ENCODE results near the gene CCNY.

CCNY gene

DNA sequence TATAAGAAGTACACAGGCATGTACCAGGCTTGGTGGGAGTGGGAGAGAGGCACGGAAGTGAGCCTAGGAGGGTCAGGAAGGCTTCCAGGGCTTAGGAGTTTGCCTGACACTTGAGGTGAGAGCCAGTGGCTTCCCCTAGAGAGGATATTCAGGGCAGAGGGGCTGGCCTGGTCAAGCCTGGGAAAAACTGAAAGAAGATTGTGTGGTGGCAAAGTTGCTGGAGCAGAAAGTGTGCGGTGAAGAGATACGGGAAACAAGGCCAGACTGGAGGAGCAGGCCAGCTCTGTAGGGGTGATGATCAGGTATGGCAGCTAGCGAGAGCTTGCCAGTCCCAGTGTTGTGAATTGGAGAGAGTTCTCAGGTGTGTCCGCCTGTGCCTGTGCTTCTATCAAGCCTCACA is 129.9 kb downstream of the CCNY start:
- Mint-ChIP-seq H3K9me3 (no peaks in the 10 kb centered on the region), H3K27me3 (no peaks in the 10 kb centered on the region), H3K4me1 (peaks cover 33 to 35% of the 10 kb centered on the region in 2 donors), H3K4me3 (no peak overlapping the region), H3K27ac (no peak overlapping the region), H3K36me3 (no peaks in the 10 kb centered on the region)
- ATAC-seq (replicated peaks) (no peak), DNase-seq (no peak)

DNA sequence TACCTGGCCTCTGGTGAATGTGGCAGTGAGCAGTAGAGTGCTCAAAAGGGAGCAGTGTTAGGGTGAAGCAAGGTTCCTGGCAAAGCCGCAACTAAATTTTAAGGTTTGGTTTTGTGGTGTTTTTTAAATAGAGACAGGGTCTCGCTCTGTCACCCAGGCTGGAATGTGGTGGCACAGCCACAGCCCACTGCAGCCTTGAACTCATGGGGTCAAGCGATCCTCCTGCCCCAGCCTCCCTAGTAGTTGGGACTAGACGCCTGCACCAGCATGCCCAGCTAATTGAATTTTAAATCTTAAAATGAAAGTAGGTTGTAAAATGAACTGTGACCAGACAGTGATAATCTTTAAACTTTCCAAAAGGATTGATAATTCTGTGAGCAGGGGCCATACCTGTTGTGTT is 130.4 kb downstream of the CCNY start:
- H3K4me3 Mint-ChIP-seq = no peak overlapping the region
- ATAC-seq (replicated peaks) = no peak

DNA sequence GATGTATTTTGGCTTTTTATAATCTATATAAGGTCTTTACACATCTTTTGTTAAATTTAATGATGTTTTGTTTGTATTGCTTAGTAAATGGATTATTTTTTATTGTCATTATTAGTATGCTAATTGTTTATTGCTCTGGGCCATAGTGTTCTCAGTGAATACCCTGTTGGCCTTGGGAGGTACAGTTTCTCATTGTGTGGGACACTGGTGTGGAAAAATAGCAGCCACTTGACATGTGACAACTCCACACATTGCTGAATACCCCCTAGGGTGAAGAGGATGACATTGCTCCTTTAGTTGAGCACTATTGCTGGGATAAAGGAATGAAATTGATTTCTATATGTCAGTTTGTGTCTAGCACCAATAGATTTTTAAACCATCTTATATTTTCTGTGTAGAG is 130.9 kb downstream of the CCNY start:
- DNase-seq (no peak), ATAC-seq (replicated peaks) (no peak)
- H3K27ac Mint-ChIP-seq = no peak overlapping the region
- no peaks in the 10 kb centered on the region for H3K9me3 Mint-ChIP-seq
- H3K27me3 Mint-ChIP-seq = no peaks in the 10 kb centered on the region
- H3K4me1 Mint-ChIP-seq = peaks cover 30 to 37% of the 10 kb centered on the region in 2 donors
- H3K4me3 Mint-ChIP-seq = no peak overlapping the region
- no peaks in the 10 kb centered on the region for H3K36me3 Mint-ChIP-seq

More for the DNA sequence above, 130.4 kb downstream of the CCNY start:
- no peak for DNase-seq
- Mint-ChIP-seq H3K4me1 (peaks cover 33 to 37% of the 10 kb centered on the region in 2 donors), H3K36me3 (no peaks in the 10 kb centered on the region), H3K27ac (no peak overlapping the region), H3K9me3 (no peaks in the 10 kb centered on the region), H3K27me3 (no peaks in the 10 kb centered on the region)

DNA sequence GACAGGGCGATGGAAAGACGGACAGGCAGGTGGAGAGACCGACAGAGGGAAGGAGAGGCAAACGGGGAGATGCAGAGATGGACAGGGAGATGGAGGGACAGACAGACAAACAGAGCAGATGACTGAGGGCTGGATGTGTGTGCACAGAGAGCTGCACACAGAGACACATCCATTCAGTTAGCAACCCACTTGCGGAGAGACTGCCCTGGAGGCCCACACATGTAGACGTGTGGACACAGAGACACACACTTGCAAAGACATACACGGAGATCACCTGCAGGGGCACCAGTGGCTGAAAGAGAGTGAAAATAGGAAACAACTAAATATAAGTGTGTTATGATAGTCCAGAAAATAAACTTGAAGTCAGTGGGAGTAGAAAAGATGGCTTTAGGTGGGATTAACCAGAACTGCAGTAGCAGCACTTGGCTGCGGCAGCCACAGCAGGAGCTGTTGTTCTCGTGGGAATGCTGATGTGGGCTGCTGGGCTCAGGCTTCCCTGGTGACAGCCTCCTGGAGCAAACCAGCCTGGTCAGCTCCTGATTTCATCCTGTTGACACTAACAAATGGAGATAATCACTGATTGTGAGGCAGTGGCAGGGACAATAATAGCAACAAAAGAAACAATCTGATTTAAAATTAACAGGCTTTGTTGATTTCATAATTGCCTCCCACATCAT is 134.1 kb downstream of the CCNY start:
- no peak for ATAC-seq (replicated peaks)
- Mint-ChIP-seq H3K4me1 (peaks cover 19 to 41% of the 10 kb centered on the region in 2 donors), H3K27me3 (no peaks in the 10 kb centered on the region), H3K27ac (peak overlapping the region; percentile 3), H3K9me3 (no peaks in the 10 kb centered on the region), H3K4me3 (no peak overlapping the region), H3K36me3 (peaks cover 4% of the 10 kb centered on the region in 2 donors)
- DNase-seq = no peak

DNA sequence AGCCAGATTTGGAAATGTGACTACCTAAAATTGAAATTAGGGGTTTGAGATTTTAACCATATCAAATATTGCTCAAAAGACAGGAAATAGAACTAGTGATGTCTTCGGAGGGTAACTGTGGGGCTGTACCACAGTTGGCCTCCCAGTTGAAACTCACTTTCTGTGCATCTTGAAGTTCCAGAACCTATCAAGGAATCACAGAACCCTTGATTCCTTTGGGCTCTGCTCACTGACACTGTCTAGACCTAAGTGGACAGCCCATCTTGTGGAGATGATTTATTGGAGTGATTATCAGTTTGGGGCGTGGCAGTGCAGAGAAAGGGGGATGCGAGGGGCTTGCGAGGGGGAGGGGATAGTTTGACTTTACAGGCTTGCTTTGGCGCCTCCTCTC is 134.6 kb downstream of the CCNY start:
- H3K36me3 Mint-ChIP-seq = peaks cover 4% of the 10 kb centered on the region in 2 donors
- ATAC-seq (replicated peaks) = no peak
- no peak for DNase-seq
- H3K27me3 Mint-ChIP-seq = no peaks in the 10 kb centered on the region
- H3K27ac Mint-ChIP-seq = no peak overlapping the region
- H3K9me3 Mint-ChIP-seq = no peaks in the 10 kb centered on the region
- H3K4me3 Mint-ChIP-seq = no peak overlapping the region
- peaks cover 19 to 41% of the 10 kb centered on the region in 2 donors for H3K4me1 Mint-ChIP-seq

DNA sequence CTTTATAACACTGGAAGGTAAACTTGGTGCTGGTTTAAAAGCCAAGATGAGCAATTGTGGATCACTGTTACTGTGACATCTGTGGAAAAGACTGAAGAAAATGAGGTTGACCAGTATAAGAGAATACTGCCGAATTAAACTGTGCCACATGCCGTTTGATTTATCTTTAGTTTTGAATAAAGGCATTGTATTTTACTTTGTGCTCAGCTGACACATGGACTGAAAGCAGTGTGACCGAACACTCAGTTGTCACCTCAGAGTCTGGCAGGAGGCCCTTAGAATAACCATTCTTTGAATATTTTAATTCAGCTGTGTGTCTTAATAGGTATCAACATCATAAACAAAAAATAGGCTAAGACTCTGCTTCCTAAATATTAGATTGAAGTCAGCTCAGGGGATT is 135.1 kb downstream of the CCNY start:
- no peaks in the 10 kb centered on the region for H3K27me3 Mint-ChIP-seq
- H3K27ac Mint-ChIP-seq = no peak overlapping the region
- DNase-seq (no peak), ATAC-seq (replicated peaks) (no peak)
- peaks cover 4% of the 10 kb centered on the region in 2 donors for H3K36me3 Mint-ChIP-seq
- no peaks in the 10 kb centered on the region for H3K9me3 Mint-ChIP-seq
- H3K4me1 Mint-ChIP-seq = peaks cover 19 to 41% of the 10 kb centered on the region in 2 donors
- H3K4me3 Mint-ChIP-seq = no peak overlapping the region

DNA sequence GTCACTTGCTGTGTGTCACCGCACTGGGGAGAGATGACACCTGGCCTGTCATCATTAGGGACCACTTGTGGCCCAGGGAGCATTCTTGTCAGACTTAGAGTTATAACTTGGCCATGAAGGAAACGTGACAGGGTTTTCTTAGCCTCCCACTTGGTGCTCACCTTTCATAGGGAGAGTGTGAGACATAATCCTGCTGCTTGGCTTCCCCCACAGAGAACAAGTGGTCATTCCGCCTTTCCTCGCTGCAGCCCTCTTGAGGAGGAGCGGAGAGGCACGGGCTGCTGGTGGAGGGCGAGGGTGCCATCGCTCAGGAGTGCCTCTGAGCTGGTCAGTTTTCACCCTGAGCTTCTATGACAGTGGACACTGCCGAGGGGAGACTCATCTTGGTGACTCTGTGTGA is 143.8 kb downstream of the CCNY start:
- Mint-ChIP-seq H3K27me3 (no peaks in the 10 kb centered on the region), H3K4me3 (no peak overlapping the region), H3K4me1 (peaks cover 12 to 26% of the 10 kb centered on the region in 2 donors), H3K36me3 (peaks cover 9 to 20% of the 10 kb centered on the region in 2 donors), H3K9me3 (no peaks in the 10 kb centered on the region), H3K27ac (no peak overlapping the region)
- DNase-seq = no peak
- no peak for ATAC-seq (replicated peaks)

DNA sequence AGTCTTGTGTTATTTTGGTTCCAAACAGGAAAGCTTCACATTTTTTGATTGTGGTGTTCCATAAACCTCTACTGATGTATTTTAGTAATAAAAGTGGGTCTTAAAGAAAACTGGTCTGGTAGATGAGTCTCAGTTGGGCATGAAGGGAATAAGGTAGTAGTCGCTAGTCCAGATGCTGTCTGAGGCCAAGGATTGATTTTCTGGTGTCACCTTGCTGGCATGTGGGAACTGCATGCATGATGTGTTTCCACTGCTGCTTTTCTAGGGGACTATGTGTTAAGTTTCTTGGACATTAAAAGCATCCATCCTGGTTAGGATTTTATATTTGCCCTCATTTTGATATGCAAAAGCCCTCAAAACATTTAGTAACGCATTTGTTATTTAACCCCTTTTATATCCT is 145.1 kb downstream of the CCNY start:
- no peak for DNase-seq
- no peak overlapping the region for H3K27ac Mint-ChIP-seq
- H3K36me3 Mint-ChIP-seq = peaks cover 16 to 29% of the 10 kb centered on the region in 2 donors
- no peak overlapping the region for H3K4me3 Mint-ChIP-seq
- no peak for ATAC-seq (replicated peaks)
- peaks cover 18 to 35% of the 10 kb centered on the region in 2 donors for H3K4me1 Mint-ChIP-seq
- H3K9me3 Mint-ChIP-seq = peaks cover 0 to 2% of the 10 kb centered on the region in 2 donors
- no peaks in the 10 kb centered on the region for H3K27me3 Mint-ChIP-seq

DNA sequence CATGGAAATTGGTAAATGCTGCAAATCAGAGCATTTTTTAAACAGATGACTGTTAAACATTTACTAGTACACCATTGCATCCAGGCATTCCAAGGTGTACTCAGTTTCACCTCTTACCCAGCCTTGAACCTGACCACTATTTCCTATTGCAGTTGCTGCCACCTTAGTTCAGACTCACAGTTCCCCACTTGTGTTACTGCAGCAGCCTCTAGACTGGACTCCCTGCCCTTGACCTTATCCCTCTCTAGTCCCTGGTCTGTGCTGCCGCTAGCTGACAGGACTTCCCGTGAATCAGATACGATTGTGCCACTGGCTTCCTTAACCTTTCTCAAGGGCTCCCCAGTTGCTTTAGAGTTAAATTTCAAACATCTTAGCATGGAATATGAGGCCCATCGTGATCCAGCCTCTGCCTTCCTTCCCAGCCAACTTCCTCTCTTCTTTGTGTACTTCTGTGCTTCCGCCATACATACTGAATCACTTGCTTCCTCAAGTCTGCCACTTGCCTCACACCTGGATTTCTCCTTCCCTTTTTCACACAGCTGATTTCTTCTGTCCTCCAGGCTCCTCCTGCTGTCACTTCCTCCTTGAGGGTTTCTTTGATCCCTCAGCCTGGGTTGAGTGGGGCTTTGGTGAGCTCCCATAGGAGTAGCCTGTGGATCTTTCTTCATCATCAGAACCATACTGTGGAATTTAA is 150.1 kb downstream of the CCNY start:
- Mint-ChIP-seq H3K9me3 (peaks cover 0 to 6% of the 10 kb centered on the region in 2 donors), H3K27ac (no peak overlapping the region), H3K36me3 (peaks cover 20 to 48% of the 10 kb centered on the region in 2 donors), H3K4me3 (no peak overlapping the region), H3K4me1 (peaks cover 20 to 27% of the 10 kb centered on the region in 2 donors), H3K27me3 (no peaks in the 10 kb centered on the region)
- no peak for DNase-seq
- ATAC-seq (replicated peaks) = no peak

DNA sequence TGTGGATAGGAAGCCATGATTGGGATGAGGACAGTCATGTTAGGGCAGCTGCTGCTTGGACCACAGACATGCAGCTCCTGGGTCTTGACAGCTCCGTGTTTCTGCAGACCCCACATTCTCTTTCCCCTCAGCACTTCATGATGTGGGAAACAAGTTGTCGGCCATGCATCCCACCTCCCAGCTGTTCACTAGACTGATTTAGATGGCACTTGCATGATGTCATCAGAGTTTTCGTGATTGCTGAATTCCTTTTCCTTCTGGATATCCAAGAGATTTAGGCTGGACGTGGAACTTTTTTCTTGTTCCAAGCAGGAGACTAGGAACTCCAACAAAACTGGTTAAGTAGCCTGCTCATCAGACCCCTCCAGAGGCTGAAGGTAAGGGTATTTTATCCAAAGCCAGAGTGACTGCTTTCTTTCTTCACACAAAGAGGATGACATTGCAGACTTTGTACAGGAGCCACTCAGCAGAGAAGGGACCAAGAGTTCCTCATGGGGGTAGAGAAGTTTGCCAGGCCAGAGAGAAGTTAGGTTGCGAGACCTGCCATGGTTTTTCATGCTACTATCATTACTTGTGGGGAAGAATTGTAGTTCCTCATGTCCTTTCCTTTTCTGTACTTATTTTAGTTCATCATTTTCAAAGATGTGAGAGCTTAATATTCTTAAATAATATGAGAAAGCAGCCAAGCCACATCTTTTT is 151.2 kb downstream of the CCNY start:
- ATAC-seq (replicated peaks) (no peak), DNase-seq (no peak)
- Mint-ChIP-seq H3K27me3 (no peaks in the 10 kb centered on the region), H3K9me3 (peaks cover 0 to 6% of the 10 kb centered on the region in 2 donors), H3K27ac (no peak overlapping the region), H3K4me1 (peaks cover 21 to 26% of the 10 kb centered on the region in 2 donors), H3K4me3 (no peak overlapping the region), H3K36me3 (peaks cover 24 to 51% of the 10 kb centered on the region in 2 donors)

DNA sequence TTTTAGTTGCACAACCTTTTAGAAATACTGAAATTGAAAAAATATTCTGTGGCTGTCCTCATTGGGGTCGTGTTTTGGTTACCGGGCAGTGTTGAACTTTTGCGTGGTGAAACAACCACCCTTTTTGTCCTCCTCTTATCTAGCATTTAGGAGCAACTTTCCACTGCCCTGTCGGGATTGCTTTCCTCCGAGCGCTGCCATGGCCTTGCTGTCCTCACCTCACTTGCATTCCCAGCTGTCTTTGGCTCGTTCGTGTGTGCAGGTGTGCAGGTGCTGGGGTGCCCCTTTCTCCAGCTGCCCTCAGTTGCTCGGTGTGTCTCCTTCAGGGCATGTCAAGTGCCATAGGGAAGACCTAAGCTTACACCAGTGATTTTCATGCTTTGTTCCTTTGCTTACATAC is 151.9 kb downstream of the CCNY start:
- Mint-ChIP-seq H3K9me3 (peaks cover 0 to 6% of the 10 kb centered on the region in 2 donors), H3K4me1 (peaks cover 26 to 31% of the 10 kb centered on the region in 2 donors), H3K4me3 (no peak overlapping the region), H3K36me3 (peaks cover 24 to 50% of the 10 kb centered on the region in 2 donors), H3K27ac (no peak overlapping the region), H3K27me3 (no peaks in the 10 kb centered on the region)
- ATAC-seq (replicated peaks) = no peak
- DNase-seq = no peak

DNA sequence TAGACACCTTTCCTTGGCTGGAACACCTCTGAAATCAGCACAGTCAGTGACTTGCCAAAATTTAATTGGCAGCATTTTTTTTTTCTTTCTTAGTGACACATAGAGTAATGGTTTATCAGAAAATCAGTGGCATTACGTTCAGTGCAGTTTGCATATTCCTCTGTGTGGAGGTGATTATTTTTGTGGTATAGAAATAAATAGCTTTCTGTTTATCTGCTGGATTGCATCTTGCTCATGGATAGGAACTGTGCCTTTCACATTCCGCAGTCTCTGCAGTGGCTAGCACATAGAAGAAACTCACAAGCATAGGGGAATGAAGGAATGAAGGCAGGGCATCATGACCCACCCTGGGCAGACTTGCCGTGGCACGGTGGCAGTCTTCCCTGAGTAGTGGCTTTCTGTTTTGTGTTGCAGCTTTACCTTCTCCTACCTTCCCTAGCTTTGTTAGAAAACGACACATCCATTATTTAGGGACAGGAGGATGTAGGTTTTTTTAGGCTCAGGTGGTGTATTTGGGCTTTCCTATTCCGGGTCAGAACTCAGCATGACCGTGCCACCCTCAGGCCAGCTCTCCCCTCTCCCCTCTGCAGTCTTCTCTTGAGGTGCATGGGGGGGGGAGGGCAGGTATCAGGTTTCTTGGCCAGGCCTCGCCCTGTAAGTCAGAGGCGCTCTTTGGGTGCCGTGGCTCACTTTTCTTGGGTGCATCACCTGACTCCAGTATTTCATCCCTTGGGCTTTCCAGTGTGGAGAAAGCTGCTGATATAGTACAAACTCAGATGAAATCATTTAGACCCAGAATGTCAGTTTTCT is 156.3 kb downstream of the CCNY start:
- no peaks in the 10 kb centered on the region for H3K9me3 Mint-ChIP-seq
- peaks cover 9 to 24% of the 10 kb centered on the region in 2 donors for H3K36me3 Mint-ChIP-seq
- no peak overlapping the region for H3K4me3 Mint-ChIP-seq
- DNase-seq (no peak), ATAC-seq (replicated peaks) (no peak)
- peaks cover 38 to 60% of the 10 kb centered on the region in 2 donors for H3K4me1 Mint-ChIP-seq
- H3K27me3 Mint-ChIP-seq = no peaks in the 10 kb centered on the region
- no peak overlapping the region for H3K27ac Mint-ChIP-seq

DNA sequence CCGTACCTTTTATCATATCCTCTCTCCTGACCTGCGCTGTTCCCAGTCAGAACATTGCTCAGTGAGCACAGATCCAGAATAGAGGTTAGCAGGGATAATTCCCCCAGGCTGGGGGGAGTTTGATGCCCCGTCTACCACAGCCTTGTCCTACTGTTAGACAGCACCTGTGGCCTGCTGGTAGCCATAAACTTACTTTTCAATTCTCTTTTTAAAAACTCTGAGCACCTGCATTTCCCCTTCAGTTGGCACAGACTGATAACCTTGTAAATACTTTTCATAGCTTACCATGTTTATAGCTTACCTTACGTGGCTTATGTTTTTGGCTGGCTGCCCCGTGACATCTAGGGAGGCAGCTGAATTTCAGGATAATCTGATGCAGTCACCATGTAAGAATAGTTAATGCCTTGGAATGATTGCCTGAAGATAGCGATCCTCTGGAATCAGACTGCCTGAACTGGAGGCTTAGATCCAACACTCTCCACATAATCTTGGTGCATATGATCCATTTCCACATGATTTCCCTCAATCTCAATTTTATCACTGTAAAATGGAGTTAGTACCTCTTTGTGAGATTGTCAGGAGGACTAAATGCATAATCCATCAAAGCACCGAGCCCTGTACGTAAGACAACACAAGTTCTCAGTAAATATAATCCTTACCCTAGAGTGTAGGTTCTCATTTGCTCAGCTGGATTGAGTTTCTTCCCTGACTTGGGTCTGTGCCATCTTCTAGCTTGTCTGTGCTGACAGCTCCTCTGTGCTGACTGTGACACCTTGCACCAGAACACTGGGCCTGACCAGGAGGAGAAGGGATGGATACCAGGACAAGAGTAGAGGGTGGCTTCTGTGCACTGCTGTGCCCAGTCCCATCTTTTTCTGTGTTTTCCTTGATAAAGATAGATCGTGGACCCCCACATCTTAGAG is 157.1 kb downstream of the CCNY start:
- no peak for ATAC-seq (replicated peaks)
- Mint-ChIP-seq H3K27ac (no peak overlapping the region), H3K4me1 (peaks cover 46 to 69% of the 10 kb centered on the region in 2 donors), H3K36me3 (peaks cover 7 to 18% of the 10 kb centered on the region in 2 donors), H3K27me3 (no peaks in the 10 kb centered on the region), H3K4me3 (no peak overlapping the region), H3K9me3 (no peaks in the 10 kb centered on the region)
- no peak for DNase-seq

Data from stimulated activated naive B cell treated with anti-CD40 and anti-IgM and Interleukin-4, amounts not matched to agents 10 μg/mL and 1 μg/mL and 100 μg/mL, for 72 hours (primary cell).